ENCODE measurements around the gene DENND5B.
"Not testable (repeated sequence)": the region's sequence is repeated elsewhere in the genome, so short reads cannot be mapped to it uniquely, and the experiment has no call there.

Gene DENND5B

DNA sequence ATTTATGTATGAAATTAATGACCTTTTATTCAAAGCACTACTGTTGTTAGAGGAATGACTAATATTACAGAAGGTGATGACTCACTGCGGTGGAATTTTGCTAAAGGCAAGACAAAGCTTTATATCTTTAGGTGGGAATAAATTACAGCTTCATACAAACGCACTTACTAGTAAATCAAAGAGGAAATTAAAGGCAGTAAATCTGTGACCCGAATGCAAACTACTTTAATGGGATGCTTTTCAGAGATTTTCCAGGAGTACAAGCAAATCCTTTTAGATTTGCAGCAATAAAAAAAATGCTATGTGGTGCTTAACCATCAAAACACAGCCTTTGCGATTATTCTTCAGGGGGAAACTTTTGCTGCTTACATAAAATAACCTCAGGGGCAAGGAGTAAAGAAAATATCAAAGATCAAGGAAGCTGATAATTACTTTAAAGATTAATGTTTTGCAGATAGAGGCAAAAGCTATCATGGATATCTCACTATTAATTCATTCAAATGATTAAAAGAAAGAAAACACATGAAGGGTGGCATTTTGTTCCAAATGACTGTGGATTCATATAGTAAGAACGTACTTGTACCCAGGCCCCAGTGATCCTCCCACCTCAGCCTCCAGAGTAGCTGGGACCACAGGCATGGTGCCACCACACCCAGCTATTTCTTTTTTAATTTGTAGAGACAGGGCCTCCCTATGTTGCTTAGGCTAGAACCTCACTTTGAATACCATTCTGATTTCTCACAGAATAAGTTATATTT, 98.9 kb downstream of the DENND5B start:
- H3K27ac Mint-ChIP-seq = no peak overlapping the region
- H3K9me3 Mint-ChIP-seq = no peaks in the 10 kb centered on the region
- H3K27me3 Mint-ChIP-seq (ENCODE audit: low read depth) = peaks cover 5% of the 10 kb centered on the region
- no peak overlapping the region for H3K4me3 Mint-ChIP-seq
- H3K4me1 Mint-ChIP-seq (ENCODE audit: low read depth) = no peaks in the 10 kb centered on the region
- no peaks in the 10 kb centered on the region for H3K36me3 Mint-ChIP-seq (ENCODE audit: low read depth)

DNA sequence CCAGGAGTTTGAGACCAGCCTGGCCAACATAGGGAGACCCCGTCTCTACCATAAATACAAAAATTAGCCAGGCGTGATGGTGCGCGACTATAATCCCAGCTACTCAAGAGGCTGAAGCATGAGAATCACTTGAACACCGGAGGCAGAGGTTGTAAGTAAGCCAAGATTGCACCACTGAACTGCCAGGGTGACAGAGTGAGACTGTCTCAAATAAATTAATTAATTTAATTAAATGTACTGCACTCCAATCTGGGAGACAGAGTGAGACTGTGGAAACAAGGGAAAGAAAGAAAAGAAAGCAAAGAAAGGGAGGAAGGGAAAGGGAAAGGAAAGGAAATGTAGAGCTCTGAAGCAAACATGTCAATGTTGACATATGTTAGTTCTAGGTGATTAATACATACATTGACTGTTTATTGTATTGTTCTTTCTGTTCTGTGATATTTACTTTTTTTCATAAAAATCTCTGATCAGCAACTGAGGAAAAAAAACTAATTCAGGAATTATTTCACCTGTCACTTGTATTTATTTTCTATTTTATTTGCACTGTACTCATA, 99.6 kb downstream of the DENND5B start:
- no peaks in the 10 kb centered on the region for H3K9me3 Mint-ChIP-seq
- H3K4me3 Mint-ChIP-seq = no peak overlapping the region
- peaks cover 5% of the 10 kb centered on the region for H3K27me3 Mint-ChIP-seq (ENCODE audit: low read depth)
- H3K27ac Mint-ChIP-seq = no peak overlapping the region
- no peaks in the 10 kb centered on the region for H3K36me3 Mint-ChIP-seq (ENCODE audit: low read depth)
- no peaks in the 10 kb centered on the region for H3K4me1 Mint-ChIP-seq (ENCODE audit: low read depth)

- H3K4me1 Mint-ChIP-seq (ENCODE audit: low read depth) = no peaks in the 10 kb centered on the region
- no peaks in the 10 kb centered on the region for H3K9me3 Mint-ChIP-seq
- H3K27ac Mint-ChIP-seq = no peak overlapping the region
- no peaks in the 10 kb centered on the region for H3K36me3 Mint-ChIP-seq (ENCODE audit: low read depth)
- no peak overlapping the region for H3K4me3 Mint-ChIP-seq
- H3K27me3 Mint-ChIP-seq (ENCODE audit: low read depth) = peaks cover 5% of the 10 kb centered on the region
These were observed 102.1 kb downstream of the DENND5B start for GRCh38 chr12:31488737-31489338.

DNA sequence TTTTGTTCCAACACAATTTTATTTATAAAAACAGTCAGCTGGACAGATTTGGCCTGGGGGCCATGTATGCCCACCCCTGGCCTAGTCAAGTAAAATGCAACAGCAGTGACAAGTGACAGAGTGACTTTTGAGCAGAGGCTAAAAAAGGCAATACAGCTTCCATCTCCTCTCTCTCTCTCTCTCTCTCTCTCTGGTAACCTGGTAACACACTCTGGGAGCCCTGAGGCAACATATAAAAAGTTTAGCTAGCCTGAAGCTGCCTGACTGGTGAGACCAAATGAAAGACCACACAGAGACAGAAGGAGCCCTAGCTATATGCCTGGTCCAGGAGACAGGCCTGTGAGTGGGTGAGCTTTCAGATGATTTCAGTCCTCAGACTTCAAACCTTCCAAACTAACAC, 105.4 kb downstream of the DENND5B start:
- no peaks in the 10 kb centered on the region for H3K9me3 Mint-ChIP-seq
- H3K36me3 Mint-ChIP-seq (ENCODE audit: low read depth) = no peaks in the 10 kb centered on the region
- no peak overlapping the region for H3K27ac Mint-ChIP-seq
- no peak overlapping the region for H3K4me3 Mint-ChIP-seq
- H3K4me1 Mint-ChIP-seq (ENCODE audit: low read depth) = no peaks in the 10 kb centered on the region
- H3K27me3 Mint-ChIP-seq (ENCODE audit: low read depth) = peaks cover 10% of the 10 kb centered on the region

GRCh38 chr12:31482816-31483215, 108.1 kb downstream of the DENND5B start:
- no peak overlapping the region for H3K4me3 Mint-ChIP-seq
- H3K4me1 Mint-ChIP-seq (ENCODE audit: low read depth) = no peaks in the 10 kb centered on the region
- H3K36me3 Mint-ChIP-seq (ENCODE audit: low read depth) = no peaks in the 10 kb centered on the region
- no peak overlapping the region for H3K27ac Mint-ChIP-seq
- no peaks in the 10 kb centered on the region for H3K9me3 Mint-ChIP-seq
- H3K27me3 Mint-ChIP-seq (ENCODE audit: low read depth) = peaks cover 5% of the 10 kb centered on the region

DNA sequence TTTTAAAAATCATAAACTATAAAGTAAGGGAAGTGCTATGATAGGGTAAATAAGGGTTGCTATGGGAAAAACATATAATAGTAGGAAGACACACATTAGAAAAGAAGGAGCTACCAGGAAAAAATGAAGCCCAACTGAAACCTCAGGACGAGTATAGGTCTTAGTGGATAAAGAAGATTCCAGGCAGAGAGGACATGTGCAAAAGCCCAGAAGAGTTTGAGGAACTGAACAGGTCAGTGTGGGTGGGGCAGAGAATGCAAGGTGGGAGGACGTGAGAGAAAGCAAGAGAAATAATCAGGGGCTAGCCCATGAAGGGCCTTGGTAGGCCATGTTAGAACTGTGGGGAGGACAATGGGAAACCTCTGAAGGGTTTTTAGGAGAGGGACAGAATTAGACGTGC, 109.5 kb downstream of the DENND5B start:
- Mint-ChIP-seq H3K4me1 (ENCODE audit: low read depth) (no peaks in the 10 kb centered on the region), H3K27ac (no peak overlapping the region), H3K4me3 (no peak overlapping the region), H3K27me3 (ENCODE audit: low read depth) (peaks cover 5% of the 10 kb centered on the region), H3K36me3 (ENCODE audit: low read depth) (no peaks in the 10 kb centered on the region), H3K9me3 (no peaks in the 10 kb centered on the region)

DNA sequence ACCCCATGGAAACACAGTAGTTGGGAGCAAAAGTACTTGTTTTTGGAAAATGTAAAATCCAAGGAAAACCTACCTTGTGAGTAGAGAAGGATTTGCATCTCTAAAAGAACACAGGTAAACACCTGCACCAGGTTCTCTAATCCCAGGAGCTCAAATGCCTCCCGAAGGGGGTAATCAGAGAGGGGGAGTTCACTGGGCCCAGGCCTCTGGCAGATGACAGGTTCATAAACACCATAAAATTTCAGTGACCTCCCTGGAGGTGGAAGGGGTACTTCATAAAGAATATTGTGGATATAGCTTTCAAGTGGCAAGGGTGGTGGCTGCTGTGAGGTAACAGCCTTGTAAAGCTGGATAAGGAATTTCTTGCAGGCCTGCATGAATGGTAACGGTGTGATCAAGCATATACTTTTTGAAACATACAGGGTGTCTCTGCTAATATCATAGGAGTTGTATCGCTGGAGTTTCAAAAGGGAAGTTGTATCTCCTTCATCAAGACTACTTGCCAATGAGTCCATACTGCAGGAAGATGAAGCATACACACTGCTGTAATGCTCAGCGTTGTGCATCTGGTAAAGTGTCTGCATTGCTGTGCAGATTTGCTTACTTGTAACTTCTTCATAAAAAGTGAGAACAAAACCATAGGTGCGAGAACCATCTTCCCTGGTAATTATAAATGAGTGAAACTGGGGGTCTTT, 111.3 kb downstream of the DENND5B start:
- Mint-ChIP-seq H3K27me3 (ENCODE audit: low read depth) (peaks cover 5% of the 10 kb centered on the region), H3K4me3 (no peak overlapping the region), H3K9me3 (no peaks in the 10 kb centered on the region), H3K4me1 (ENCODE audit: low read depth) (no peaks in the 10 kb centered on the region), H3K27ac (no peak overlapping the region), H3K36me3 (ENCODE audit: low read depth) (no peaks in the 10 kb centered on the region)

- H3K4me1 Mint-ChIP-seq (ENCODE audit: low read depth) = no peaks in the 10 kb centered on the region
- H3K9me3 Mint-ChIP-seq = no peaks in the 10 kb centered on the region
- no peaks in the 10 kb centered on the region for H3K36me3 Mint-ChIP-seq (ENCODE audit: low read depth)
- peaks cover 5% of the 10 kb centered on the region for H3K27me3 Mint-ChIP-seq (ENCODE audit: low read depth)
- H3K27ac Mint-ChIP-seq = no peak overlapping the region
- no peak overlapping the region for H3K4me3 Mint-ChIP-seq
These were observed 112.0 kb downstream of the DENND5B start for GRCh38 chr12:31478898-31479297.

DNA sequence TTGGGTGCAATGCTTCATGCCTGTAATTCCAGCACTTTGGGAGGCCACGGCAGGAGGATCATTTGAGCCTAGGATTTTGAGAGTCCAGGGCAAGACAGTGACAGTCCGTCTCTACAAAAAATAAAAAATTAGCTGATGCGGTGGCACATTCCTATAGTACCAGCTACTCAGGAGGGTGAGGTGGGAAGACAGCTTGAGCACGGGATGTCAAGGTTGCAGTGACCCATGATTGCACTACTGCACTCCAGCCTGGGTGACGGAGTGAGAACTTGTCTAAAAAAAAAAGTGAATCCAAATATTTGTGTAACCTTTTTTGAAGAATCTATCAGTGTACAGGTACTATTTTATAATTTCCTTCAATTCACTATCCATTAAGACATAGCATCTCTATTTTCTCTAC, 112.5 kb downstream of the DENND5B start:
- Mint-ChIP-seq H3K4me1 (ENCODE audit: low read depth) (no peaks in the 10 kb centered on the region), H3K4me3 (no peak overlapping the region), H3K27me3 (ENCODE audit: low read depth) (peaks cover 5% of the 10 kb centered on the region), H3K27ac (no peak overlapping the region), H3K9me3 (no peaks in the 10 kb centered on the region), H3K36me3 (ENCODE audit: low read depth) (no peaks in the 10 kb centered on the region)

DNA sequence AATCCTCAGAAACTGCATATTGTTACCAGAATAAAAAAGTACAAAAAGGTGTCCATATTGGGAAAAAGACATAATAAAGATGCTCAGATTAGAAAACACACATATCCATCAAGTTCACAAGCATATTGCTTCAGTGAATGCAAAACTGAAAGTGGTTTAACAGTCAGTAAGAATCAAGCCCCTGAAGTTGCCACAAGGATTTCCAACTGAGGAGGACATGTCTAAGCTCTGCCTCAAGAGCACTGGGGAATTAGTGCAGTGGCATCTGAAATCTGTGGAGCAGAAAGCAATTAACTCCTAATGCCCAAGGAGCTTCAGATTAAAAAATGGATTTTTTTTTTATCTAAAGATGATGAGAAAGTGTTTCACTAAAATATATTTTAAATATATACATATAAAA, 113.2 kb downstream of the DENND5B start:
- Mint-ChIP-seq H3K27me3 (ENCODE audit: low read depth) (peaks cover 5% of the 10 kb centered on the region), H3K27ac (no peak overlapping the region), H3K9me3 (no peaks in the 10 kb centered on the region), H3K4me1 (ENCODE audit: low read depth) (no peaks in the 10 kb centered on the region), H3K4me3 (no peak overlapping the region), H3K36me3 (ENCODE audit: low read depth) (no peaks in the 10 kb centered on the region)

DNA sequence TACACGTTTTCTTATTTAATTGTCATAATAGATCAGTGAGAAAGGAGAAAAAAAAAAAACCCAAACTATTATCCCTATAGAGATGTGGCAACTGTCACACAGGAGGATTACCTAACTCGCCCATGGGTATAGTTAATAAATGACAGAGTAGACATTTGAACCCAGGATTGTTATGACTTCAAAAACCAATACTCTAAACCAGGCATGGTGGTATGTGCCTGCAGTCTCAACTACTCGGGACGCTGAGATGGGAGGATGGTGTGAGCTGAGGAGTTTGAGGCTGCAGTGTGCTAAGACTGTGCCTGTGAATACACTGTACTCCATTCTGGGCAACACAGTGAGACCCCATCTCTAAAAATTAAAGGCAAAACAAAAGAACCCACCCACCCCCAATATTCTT, 114.5 kb downstream of the DENND5B start:
- H3K27me3 Mint-ChIP-seq (ENCODE audit: low read depth) = peaks cover 3% of the 10 kb centered on the region
- no peaks in the 10 kb centered on the region for H3K4me1 Mint-ChIP-seq (ENCODE audit: low read depth)
- H3K4me3 Mint-ChIP-seq = no peak overlapping the region
- H3K9me3 Mint-ChIP-seq = no peaks in the 10 kb centered on the region
- no peaks in the 10 kb centered on the region for H3K36me3 Mint-ChIP-seq (ENCODE audit: low read depth)
- H3K27ac Mint-ChIP-seq = no peak overlapping the region

- H3K27me3 Mint-ChIP-seq (ENCODE audit: low read depth); H3K27ac Mint-ChIP-seq; H3K36me3 Mint-ChIP-seq (ENCODE audit: low read depth); H3K4me3 Mint-ChIP-seq; H3K4me1 Mint-ChIP-seq (ENCODE audit: low read depth); H3K9me3 Mint-ChIP-seq: not testable (repeated sequence)
These were observed 115.3 kb downstream of the DENND5B start for GRCh38 chr12:31475610-31476009.

DNA sequence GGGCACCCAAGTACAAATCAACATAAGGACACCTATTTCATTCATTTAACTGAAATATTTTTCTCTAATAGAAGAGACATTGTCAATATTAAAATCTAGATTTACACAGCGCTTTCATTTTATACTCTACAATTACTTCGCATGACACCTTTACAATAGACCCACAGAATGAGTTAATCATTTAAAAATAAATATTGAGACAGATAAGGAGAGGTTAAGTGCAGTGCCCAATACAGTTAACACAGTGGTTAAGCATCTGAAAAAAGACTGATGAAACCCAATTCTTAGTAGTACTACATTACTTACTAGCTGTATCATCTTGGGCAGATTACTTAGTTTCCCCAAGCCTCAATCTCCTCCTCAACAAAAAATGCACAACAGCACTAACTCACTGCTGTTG, 116.2 kb downstream of the DENND5B start:
- Mint-ChIP-seq H3K27ac (no peak overlapping the region), H3K4me3 (no peak overlapping the region), H3K27me3 (ENCODE audit: low read depth) (no peaks in the 10 kb centered on the region), H3K4me1 (ENCODE audit: low read depth) (no peaks in the 10 kb centered on the region), H3K9me3 (no peaks in the 10 kb centered on the region), H3K36me3 (ENCODE audit: low read depth) (no peaks in the 10 kb centered on the region)

- no peaks in the 10 kb centered on the region for H3K4me1 Mint-ChIP-seq (ENCODE audit: low read depth)
- H3K36me3 Mint-ChIP-seq (ENCODE audit: low read depth) = no peaks in the 10 kb centered on the region
- no peak overlapping the region for H3K4me3 Mint-ChIP-seq
- H3K27me3 Mint-ChIP-seq (ENCODE audit: low read depth) = no peaks in the 10 kb centered on the region
- no peak overlapping the region for H3K27ac Mint-ChIP-seq
- no peaks in the 10 kb centered on the region for H3K9me3 Mint-ChIP-seq
These were observed 119.1 kb downstream of the DENND5B start for GRCh38 chr12:31471823-31472222.

- Mint-ChIP-seq H3K4me3 (no peak overlapping the region), H3K4me1 (ENCODE audit: low read depth) (no peaks in the 10 kb centered on the region), H3K27me3 (ENCODE audit: low read depth) (no peaks in the 10 kb centered on the region), H3K36me3 (ENCODE audit: low read depth) (no peaks in the 10 kb centered on the region), H3K27ac (no peak overlapping the region), H3K9me3 (no peaks in the 10 kb centered on the region)
These were observed 119.9 kb downstream of the DENND5B start for GRCh38 chr12:31471051-31471450.

Data from T-helper 1 cell treated with Interleukin-12 subunit alpha and Interleukin-12 subunit beta and Interleukin-4 antibody, amounts not matched to agents 30 μg/mL and 1 μg/mL, for 36 hours (primary cell).